Measurements from ENCODE around the gene ESYT3. TPM values are rescaled to one million over a fixed set of nuclear protein-coding genes. Genes with fewer than 3 reads are reported as not detected.

Gene ESYT3
- polyA plus RNA-seq, 3 donors, result not detected

GRCh38 chr3:138429665-138430064 lies 4.8 kb upstream of the ESYT3 start:
- Histone ChIP-seq H3K4me3 (replicated peaks in 1 of 3; ENCODE audit: low read depth in 2 of 3, low read length in 3 of 3) (no peak overlapping the region), H3K36me3 (replicated peaks in 1 of 2; ENCODE audit: control insufficient read depth in 1 of 2, insufficient read depth in 2 of 2, low read length in 2 of 2) (no peaks in the 10 kb centered on the region), H3K27me3 (ENCODE audit: control insufficient read depth in 2 of 2, insufficient read depth in 2 of 2, low read length in 2 of 2) (peaks cover 9 to 39% of the 10 kb centered on the region in 2 donors), H3K4me2 (replicated peaks; ENCODE audit: extremely low read depth, low read length, poor library complexity, severe bottlenecking) (no peak overlapping the region), H3K79me2 (ENCODE audit: insufficient read depth, low read length) (no peaks in the 10 kb centered on the region), H3K4me1 (ENCODE audit: control insufficient read depth in 1 of 2, insufficient read depth in 2 of 2, low read length in 2 of 2) (peaks cover 10 to 15% of the 10 kb centered on the region in 2 donors), H2AFZ (ENCODE audit: insufficient read depth, low read depth, low read length, poor library complexity, severe bottlenecking) (no peak overlapping the region), H4K20me1 (ENCODE audit: insufficient read depth, low read length) (no peaks in the 10 kb centered on the region), H3K27ac (ENCODE audit: low read depth in 1 of 2, low read length in 2 of 2) (no peak overlapping the region), H3K9me3 (replicated peaks in 1 of 2; ENCODE audit: control insufficient read depth in 1 of 2, insufficient read depth in 1 of 2, low read length in 2 of 2) (peaks cover 0 to 4% of the 10 kb centered on the region in 2 donors), H3K9ac (ENCODE audit: insufficient read depth, low read length, poor library complexity, severe bottlenecking) (no peak overlapping the region)
- Mint-ChIP-seq H3K4me1 (peaks cover 13% of the 10 kb centered on the region), H3K4me3 (no peak overlapping the region), H3K9me3 (peaks cover 0 to 10% (median 5%) of the 10 kb centered on the region in 7 donors), H3K36me3 (no peaks in the 10 kb centered on the region), H3K27ac (no peak overlapping the region), H3K27me3 (ENCODE audit: low read depth in 3 of 3) (peaks cover 29 to 42% (median 31%) of the 10 kb centered on the region in 3 donors)
- DNase-seq, result no peak
- TF ChIP-seq, protein P1, sequence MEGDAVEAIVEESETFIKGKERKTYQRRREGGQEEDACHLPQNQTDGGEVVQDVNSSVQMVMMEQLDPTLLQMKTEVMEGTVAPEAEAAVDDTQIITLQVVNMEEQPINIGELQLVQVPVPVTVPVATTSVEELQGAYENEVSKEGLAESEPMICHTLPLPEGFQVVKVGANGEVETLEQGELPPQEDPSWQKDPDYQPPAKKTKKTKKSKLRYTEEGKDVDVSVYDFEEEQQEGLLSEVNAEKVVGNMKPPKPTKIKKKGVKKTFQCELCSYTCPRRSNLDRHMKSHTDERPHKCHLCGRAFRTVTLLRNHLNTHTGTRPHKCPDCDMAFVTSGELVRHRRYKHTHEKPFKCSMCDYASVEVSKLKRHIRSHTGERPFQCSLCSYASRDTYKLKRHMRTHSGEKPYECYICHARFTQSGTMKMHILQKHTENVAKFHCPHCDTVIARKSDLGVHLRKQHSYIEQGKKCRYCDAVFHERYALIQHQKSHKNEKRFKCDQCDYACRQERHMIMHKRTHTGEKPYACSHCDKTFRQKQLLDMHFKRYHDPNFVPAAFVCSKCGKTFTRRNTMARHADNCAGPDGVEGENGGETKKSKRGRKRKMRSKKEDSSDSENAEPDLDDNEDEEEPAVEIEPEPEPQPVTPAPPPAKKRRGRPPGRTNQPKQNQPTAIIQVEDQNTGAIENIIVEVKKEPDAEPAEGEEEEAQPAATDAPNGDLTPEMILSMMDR (IDR thresholded peaks at IDR 0.05), result no peak
- 100% methylated on average over 1 of the region's 3 CpGs for WGBS (ENCODE audit: insufficient coverage)
- intact Hi-C loops (cut with micrococcal nuclease), result no loop called here

GRCh38 chr3:138432576-138433240 lies 1.7 kb upstream of the ESYT3 start:
- H3K9me3 ChIP-seq (replicated peaks in 1 of 2; ENCODE audit: control insufficient read depth in 1 of 2, insufficient read depth in 1 of 2, low read length in 2 of 2), result peaks cover 0 to 16% of the 10 kb centered on the region in 2 donors
- no peak overlapping the region for H3K4me2 ChIP-seq (replicated peaks; ENCODE audit: extremely low read depth, low read length, poor library complexity, severe bottlenecking)
- H3K79me2 ChIP-seq (ENCODE audit: insufficient read depth, low read length), result no peaks in the 10 kb centered on the region
- H3K4me1 ChIP-seq (ENCODE audit: control insufficient read depth in 1 of 2, insufficient read depth in 2 of 2, low read length in 2 of 2), result peaks cover 21 to 25% of the 10 kb centered on the region in 2 donors
- H3K27ac ChIP-seq (ENCODE audit: low read depth in 1 of 2, low read length in 2 of 2), result no peak overlapping the region
- no peak overlapping the region for H2AFZ ChIP-seq (ENCODE audit: insufficient read depth, low read depth, low read length, poor library complexity, severe bottlenecking)
- Mint-ChIP-seq H3K36me3 (no peaks in the 10 kb centered on the region), H3K9me3 (peaks cover 0 to 10% (median 7%) of the 10 kb centered on the region in 7 donors), H3K4me1 (peaks cover 18% of the 10 kb centered on the region), H3K27me3 (ENCODE audit: low read depth in 3 of 3) (peaks cover 55 to 68% (median 59%) of the 10 kb centered on the region in 3 donors), H3K4me3 (peak overlapping the region in 1 of 2 donors; percentile 53), H3K27ac (no peak overlapping the region)
- no peaks in the 10 kb centered on the region for H4K20me1 ChIP-seq (ENCODE audit: insufficient read depth, low read length)
- intact Hi-C loops (cut with micrococcal nuclease), result no loop called here
- TF ChIP-seq, protein P1 (IDR thresholded peaks at IDR 0.05), result no peak
- no peak overlapping the region for H3K4me3 ChIP-seq (replicated peaks in 1 of 3; ENCODE audit: low read depth in 2 of 3, low read length in 3 of 3)
- no peak overlapping the region for H3K9ac ChIP-seq (ENCODE audit: insufficient read depth, low read length, poor library complexity, severe bottlenecking)
- H3K27me3 ChIP-seq (ENCODE audit: control insufficient read depth in 2 of 2, insufficient read depth in 2 of 2, low read length in 2 of 2), result peaks cover 22 to 69% of the 10 kb centered on the region in 2 donors
- no peak for DNase-seq
- H3K36me3 ChIP-seq (replicated peaks in 1 of 2; ENCODE audit: control insufficient read depth in 1 of 2, insufficient read depth in 2 of 2, low read length in 2 of 2), result no peaks in the 10 kb centered on the region
- WGBS (ENCODE audit: insufficient coverage), result 100% methylated on average over 1 of the region's 4 CpGs

Data from CD14-positive monocyte (primary cell).